Left ventricle myocardium inferior (tissue), 1 donor: ENCODE measurements around the gene TNS2. TPM values are rescaled to one million over a fixed set of nuclear protein-coding genes. Genes with fewer than 3 reads are reported as not detected.

Experiments
- DNase-seq: peaks from one replicate; pipeline ENCODE4 v3.0.0-alpha.2; 2020
- H3K27ac ChIP-seq: fragments of 200-600 bp; replicated peaks from 2 replicates; pipeline ENCODE4 v1.8.0; 2021
- H3K27me3 ChIP-seq: fragments of 200-600 bp; 2 replicates; pipeline ENCODE4 v1.8.0; 2021; ENCODE audit warnings: low read depth
- H3K36me3 ChIP-seq: fragments of 200-600 bp; 2 replicates; pipeline ENCODE4 v1.8.0; 2021
- H3K4me1 ChIP-seq: fragments of 200-600 bp; 2 replicates; pipeline ENCODE4 v1.8.0; 2021
- H3K4me3 ChIP-seq: fragments of 200-600 bp; 2 replicates; pipeline ENCODE4 v1.8.0; 2021; ENCODE audit warnings: mild to moderate bottlenecking, moderate library complexity
- H3K9me3 ChIP-seq: fragments of 200-600 bp; replicated peaks from 2 replicates; pipeline ENCODE4 v1.8.0; 2021
- intact Hi-C: fragments of 100-400 bp; cut with micrococcal nuclease; formaldehyde crosslinking; loops from one replicate; pipeline ENCODE4 v1.11.0; 2022
- long read RNA-seq: library from polyadenylated mRNA; unstranded; transcript quantifications from one replicate; pipeline ENCODE4 v2.0.0, GENCODE V29; 2021
- total RNA-seq: library from RNA; stranded (reverse); fragmentation: NEBNext Ultra II Directional; extraction: Animal tissue kit (Norgen Biotek cat#: 25700); gene quantifications from one replicate; pipeline ENCODE4 v1.2.1, GENCODE V29; 2021
- TF ChIP-seq, protein P1 (sequence below): fragments of 200-600 bp; IDR thresholded peaks from 2 replicates; pipeline ENCODE4 v1.8.0; 2021; ENCODE audit warnings: antibody characterized with exemption, mild to moderate bottlenecking, borderline replicate concordance
- donor health status: DM: no; HTN: yes; CAD: no; lungs with severe emphysema.

The TNS2 gene, protein sequence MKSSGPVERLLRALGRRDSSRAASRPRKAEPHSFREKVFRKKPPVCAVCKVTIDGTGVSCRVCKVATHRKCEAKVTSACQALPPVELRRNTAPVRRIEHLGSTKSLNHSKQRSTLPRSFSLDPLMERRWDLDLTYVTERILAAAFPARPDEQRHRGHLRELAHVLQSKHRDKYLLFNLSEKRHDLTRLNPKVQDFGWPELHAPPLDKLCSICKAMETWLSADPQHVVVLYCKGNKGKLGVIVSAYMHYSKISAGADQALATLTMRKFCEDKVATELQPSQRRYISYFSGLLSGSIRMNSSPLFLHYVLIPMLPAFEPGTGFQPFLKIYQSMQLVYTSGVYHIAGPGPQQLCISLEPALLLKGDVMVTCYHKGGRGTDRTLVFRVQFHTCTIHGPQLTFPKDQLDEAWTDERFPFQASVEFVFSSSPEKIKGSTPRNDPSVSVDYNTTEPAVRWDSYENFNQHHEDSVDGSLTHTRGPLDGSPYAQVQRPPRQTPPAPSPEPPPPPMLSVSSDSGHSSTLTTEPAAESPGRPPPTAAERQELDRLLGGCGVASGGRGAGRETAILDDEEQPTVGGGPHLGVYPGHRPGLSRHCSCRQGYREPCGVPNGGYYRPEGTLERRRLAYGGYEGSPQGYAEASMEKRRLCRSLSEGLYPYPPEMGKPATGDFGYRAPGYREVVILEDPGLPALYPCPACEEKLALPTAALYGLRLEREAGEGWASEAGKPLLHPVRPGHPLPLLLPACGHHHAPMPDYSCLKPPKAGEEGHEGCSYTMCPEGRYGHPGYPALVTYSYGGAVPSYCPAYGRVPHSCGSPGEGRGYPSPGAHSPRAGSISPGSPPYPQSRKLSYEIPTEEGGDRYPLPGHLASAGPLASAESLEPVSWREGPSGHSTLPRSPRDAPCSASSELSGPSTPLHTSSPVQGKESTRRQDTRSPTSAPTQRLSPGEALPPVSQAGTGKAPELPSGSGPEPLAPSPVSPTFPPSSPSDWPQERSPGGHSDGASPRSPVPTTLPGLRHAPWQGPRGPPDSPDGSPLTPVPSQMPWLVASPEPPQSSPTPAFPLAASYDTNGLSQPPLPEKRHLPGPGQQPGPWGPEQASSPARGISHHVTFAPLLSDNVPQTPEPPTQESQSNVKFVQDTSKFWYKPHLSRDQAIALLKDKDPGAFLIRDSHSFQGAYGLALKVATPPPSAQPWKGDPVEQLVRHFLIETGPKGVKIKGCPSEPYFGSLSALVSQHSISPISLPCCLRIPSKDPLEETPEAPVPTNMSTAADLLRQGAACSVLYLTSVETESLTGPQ (N-terminal part only)
- 109 TPM for total RNA-seq
- long read RNA-seq, full-length matches to known transcripts, result 8 of 74 reads
- long read RNA-seq, partial matches to known transcripts, result 49 of 74 reads
- long read RNA-seq, other reads (novel, unspliced or antisense), result 17 of 74 reads

DNA sequence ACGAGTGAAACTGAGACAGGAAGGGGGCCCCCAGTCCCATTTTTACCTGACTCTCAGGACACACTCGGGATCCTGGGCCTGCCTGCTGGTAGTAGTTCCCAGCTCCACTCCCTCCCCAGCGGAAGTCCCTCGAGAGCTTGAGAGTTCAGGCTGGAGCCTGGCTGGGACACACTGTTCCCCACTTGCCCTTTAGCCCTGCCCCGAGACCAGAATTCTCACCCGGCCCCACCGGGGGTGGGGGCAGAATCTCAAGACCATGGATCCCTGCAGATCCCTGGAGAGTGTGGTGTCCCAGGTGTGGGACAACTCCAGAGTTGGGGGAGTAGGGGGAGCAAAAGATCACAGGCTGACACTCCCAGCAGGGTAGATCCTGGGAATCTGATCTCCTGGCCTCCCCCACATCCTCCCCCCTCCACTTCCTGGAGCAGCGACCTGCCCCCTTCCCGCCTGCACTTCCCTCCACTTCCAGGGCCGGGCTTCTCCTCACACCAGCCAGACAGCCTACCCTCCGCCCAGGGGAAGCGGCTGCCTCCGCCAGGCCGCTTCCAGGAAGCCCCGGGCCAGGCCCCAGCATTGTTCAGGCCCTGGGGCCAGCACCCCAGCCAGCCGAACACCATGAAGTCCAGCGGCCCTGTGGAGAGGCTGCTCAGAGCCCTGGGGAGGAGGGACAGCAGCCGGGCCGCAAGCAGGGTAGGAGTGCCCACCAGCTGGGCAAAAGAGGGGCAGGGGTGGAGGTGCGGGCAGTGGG is at the start of gene TNS2:
TSS of gene TNS2 (plus strand) at position 495 of the 748 bp plus-strand sequence. CDS start at position 616, 121 bp downstream.
- intact Hi-C loops, result no loop called here
- H3K36me3 ChIP-seq, result peaks cover 13% of the 10 kb centered on the region
- peak within 1 kb of the TSS; percentile 100 for H3K27ac ChIP-seq
- H3K4me1 ChIP-seq, result peaks cover 94% of the 10 kb centered on the region
- DNase-seq, result peak; percentile 89
- H3K9me3 ChIP-seq, result no peaks in the 10 kb centered on the region
- peak within 1 kb of the TSS; percentile 87 for H3K4me3 ChIP-seq
- no peaks in the 10 kb centered on the region for H3K27me3 ChIP-seq
- TF ChIP-seq, protein P1, sequence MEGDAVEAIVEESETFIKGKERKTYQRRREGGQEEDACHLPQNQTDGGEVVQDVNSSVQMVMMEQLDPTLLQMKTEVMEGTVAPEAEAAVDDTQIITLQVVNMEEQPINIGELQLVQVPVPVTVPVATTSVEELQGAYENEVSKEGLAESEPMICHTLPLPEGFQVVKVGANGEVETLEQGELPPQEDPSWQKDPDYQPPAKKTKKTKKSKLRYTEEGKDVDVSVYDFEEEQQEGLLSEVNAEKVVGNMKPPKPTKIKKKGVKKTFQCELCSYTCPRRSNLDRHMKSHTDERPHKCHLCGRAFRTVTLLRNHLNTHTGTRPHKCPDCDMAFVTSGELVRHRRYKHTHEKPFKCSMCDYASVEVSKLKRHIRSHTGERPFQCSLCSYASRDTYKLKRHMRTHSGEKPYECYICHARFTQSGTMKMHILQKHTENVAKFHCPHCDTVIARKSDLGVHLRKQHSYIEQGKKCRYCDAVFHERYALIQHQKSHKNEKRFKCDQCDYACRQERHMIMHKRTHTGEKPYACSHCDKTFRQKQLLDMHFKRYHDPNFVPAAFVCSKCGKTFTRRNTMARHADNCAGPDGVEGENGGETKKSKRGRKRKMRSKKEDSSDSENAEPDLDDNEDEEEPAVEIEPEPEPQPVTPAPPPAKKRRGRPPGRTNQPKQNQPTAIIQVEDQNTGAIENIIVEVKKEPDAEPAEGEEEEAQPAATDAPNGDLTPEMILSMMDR, result no peak

DNA sequence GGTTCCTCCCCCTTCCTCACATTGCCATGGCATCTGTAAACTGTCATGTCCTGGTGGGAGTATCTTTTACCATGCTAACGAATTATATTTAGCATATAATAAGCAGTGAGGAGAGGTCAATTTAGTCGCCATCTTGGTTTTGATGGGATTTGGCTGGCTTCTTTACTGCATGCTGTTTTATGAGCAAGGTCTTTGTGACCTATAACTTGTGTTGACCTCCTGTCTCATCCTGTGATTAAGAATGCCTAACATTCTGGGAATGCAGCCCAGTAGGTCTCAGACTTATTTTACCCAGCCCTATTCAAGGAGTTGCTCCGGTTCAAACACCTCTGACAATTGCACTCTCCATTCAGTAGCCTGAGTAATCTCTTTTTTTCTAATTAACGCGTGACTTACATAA is 45.7 kb upstream of the TNS2 start:
- intact Hi-C loops, result no loop called here
- H3K36me3 ChIP-seq, result peaks cover 7% of the 10 kb centered on the region
- no peaks in the 10 kb centered on the region for H3K9me3 ChIP-seq
- no peak for DNase-seq
- peaks cover 16% of the 10 kb centered on the region for H3K27me3 ChIP-seq
- peaks cover 48% of the 10 kb centered on the region for H3K4me1 ChIP-seq
- no peak overlapping the region for H3K27ac ChIP-seq
- TF ChIP-seq, protein P1, result no peak
- H3K4me3 ChIP-seq, result no peak overlapping the region

DNA sequence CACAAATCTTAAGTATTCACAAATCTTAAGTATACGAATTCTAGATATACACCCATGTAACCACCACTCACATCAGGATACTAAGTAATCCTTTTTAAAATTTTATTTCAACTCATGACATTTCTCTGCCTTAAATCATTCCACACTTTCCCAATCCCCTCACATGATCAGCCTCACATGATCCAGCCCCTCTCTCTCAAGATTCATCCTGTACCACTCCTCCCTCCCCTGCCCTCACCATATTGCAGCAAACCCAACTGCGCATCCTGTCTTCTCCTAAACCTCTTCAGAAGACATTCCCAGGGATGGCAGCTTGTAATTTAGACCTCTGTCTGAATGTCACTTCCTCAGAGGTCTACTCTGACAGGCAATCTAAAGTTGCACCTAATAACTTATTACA is 45.3 kb upstream of the TNS2 start:
- H3K4me3 ChIP-seq, result no peak overlapping the region
- intact Hi-C loops, result no loop called here
- TF ChIP-seq, protein P1, result no peak
- peaks cover 7% of the 10 kb centered on the region for H3K36me3 ChIP-seq
- peaks cover 15% of the 10 kb centered on the region for H3K27me3 ChIP-seq
- H3K9me3 ChIP-seq, result no peaks in the 10 kb centered on the region
- peaks cover 52% of the 10 kb centered on the region for H3K4me1 ChIP-seq
- no peak overlapping the region for H3K27ac ChIP-seq
- DNase-seq, result no peak

DNA sequence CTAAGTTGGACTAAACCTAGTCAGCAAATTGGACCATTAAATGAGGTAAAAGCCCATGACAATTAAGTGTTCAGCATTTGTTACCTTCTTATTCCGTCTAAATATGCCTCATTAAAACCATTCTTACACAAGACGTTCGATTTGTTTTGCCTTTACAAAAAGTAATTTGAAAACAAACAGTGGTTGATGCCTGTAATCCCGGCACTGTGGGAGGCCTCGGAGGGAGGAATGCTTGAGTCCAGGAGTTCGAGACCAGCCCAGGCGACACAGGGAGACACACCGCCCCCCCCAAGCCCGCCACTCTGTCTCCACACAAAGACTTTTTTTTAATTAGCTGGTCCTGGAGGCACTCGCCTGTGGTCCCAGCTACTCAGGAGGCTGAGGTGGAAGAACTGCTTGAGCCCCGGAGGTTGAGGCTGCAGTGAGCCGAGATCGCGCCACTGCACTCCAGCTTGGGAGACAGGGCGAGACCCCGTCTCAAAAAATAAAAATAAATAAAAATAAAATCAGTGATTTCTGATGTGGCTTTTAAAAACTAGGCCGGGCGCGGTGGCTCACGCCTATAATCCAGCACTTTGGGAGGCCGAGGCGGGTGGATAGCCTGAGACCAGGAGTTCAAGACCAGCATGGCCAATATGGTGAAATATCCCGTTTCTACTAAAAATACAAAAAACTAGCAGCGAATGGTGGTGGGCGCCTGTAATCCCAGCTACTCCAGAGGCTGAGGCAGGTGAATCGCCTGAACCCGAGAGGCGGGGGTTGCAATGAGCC is 44.5 kb upstream of the TNS2 start:
- H3K9me3 ChIP-seq, result no peaks in the 10 kb centered on the region
- DNase-seq, result peak; percentile 16
- H3K36me3 ChIP-seq, result peaks cover 7% of the 10 kb centered on the region
- peak overlapping the region; percentile 90 for H3K27ac ChIP-seq
- TF ChIP-seq, protein P1, result no peak
- peaks cover 61% of the 10 kb centered on the region for H3K4me1 ChIP-seq
- peak overlapping the region; percentile 97 for H3K4me3 ChIP-seq
- H3K27me3 ChIP-seq, result peaks cover 7% of the 10 kb centered on the region
- intact Hi-C loops, result no loop called here
